HG03095 (cell line): ENCODE measurements around the gene C2.

Source experiments
- ATAC-seq: cut with Tn5 transposase; IDR thresholded peaks from one replicate; pipeline ENCODE4 v1.9.1; 2021; ENCODE audit warnings: moderate library complexity; ENCODE audit not compliant: unreplicated experiment

Gene C2

DNA sequence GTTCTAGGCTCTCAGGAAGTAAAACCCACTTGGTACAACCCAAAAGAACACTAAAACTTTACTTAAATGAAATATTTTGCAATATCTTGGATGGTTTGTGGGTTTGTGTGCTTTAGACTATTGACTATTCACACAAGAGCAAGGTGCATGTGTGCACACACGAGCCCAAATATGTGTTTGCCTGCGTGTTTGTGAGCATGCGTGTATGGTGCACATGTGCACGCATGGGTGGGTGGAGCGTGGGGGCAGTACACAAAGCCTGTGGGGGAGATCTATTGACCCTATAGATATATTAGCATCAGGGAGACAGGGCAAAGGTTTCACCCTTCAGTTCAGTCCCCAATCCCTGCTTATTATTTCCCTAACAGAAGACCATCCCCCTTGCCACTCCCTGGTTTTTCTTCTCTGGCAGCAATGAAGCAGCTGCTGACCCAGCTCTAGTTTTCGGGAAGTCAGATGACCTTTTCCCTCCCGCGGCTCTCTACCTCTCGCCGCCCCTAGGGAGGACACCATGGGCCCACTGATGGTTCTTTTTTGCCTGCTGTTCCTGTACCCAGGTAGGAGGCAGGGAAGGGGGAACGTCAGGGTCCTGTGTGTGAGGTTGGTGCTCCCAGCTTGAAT is at the start of gene C2:
C2 (plus strand) TSS at position 476 of the 621 bp plus-strand sequence; CDS start at position 512, 36 bp downstream.
- no peak for ATAC-seq

DNA sequence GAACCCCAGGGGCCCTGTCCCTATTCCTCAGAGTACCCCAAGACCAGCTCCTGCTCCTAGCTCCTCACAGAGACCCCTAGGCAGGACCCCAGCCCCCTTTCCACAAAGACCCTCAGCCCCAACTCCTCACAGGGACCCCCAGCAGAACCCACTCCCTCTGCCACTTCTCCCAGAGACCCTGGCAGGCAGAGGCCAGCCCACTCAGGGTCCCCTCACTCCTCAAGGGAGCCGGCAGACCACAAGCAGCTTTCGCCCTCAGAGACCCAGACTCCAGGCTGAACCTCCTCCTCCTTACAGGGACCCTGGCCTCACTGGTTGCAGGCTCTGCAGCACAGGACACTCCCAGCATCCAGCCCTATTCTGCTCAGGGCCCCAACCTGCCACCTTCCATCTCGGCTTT is 49.3 kb upstream of the C2 start:
- ATAC-seq, result no peak

DNA sequence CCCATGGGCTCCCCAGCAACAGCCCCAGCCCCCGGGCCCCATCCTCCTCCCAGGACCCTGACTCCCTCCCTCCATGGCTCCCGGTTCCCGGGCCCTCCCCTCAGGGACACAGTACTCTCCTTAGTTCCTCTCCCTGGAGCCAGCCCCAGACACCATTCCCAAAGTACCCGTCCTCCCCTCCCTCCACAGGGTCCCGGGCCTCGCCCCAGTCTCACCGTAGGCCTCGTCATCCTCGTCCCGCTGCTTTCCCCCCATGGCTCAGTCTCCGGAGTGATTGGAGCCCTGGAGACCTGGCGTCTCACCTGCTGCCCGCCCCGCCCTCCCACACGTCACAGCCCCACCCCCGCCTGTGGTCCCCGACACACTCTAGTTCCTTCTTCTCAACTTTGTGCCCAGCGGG is 48.8 kb upstream of the C2 start, which contains the start of gene SLC44A4:
SLC44A4 (minus strand) TSS at position 272 of the 400 bp plus-strand sequence; CDS start at position 255, 17 bp downstream.
- ATAC-seq, result no peak

DNA sequence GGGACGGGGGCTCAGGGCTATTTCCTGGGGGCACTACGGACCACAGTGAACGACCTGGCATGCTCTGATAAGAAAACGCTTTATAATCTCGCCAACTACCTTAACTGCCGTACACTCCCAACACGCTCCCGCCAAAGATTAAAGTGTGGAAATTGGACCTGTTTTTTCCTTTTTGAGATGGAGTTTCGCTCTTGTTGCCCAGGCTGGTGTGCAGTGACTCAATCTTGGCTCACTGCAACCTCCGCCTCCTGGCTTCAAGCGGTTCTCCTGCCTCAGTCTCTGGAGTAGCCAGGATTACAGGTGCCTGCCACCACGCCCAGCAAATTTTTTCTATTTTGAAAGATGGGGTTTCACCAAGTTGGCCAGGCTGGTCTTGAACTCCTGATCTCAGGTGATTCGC is 48.4 kb upstream of the C2 start:
- no peak for ATAC-seq

DNA sequence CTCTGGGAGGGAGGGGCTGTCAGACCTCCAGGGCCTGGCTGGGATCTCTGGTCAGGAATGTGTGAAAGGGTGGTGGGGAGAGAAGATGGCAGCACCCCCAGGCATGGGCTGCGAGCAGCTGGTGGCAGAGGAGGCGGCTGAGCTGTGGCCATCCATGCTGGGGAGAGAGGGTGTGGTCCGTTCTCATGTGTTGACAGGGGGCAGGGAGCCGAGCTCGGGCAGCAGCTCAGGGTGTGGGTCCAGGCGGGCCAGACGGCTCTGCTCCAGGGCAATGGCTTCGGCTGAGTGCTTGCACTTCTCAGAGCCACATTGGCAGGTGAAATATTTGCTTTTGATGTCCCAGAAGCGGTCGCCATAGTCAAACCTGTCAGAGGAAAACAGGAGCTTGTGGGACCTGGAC is 47.6 kb upstream of the C2 start:
- ATAC-seq, result no peak

DNA sequence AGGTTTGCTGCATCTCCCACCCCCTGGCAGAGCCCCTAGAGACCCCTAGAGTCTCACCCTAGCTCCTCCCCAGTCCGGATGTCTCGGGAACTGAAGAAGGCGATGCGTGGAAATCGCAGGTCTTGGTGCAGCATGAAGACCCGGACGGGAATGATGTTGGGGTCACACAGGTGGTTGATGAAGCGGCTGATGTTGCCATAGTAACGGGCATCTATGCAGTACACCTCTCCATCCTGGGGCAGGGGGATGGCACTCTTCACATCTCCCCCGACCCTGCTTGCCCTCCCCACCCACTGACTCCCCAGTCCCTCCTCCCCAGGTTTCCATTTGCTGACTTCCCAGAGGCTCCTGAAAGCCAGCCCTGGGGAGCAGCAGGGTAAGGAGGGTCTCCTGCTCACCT is 46.9 kb upstream of the C2 start:
- ATAC-seq, result no peak

DNA sequence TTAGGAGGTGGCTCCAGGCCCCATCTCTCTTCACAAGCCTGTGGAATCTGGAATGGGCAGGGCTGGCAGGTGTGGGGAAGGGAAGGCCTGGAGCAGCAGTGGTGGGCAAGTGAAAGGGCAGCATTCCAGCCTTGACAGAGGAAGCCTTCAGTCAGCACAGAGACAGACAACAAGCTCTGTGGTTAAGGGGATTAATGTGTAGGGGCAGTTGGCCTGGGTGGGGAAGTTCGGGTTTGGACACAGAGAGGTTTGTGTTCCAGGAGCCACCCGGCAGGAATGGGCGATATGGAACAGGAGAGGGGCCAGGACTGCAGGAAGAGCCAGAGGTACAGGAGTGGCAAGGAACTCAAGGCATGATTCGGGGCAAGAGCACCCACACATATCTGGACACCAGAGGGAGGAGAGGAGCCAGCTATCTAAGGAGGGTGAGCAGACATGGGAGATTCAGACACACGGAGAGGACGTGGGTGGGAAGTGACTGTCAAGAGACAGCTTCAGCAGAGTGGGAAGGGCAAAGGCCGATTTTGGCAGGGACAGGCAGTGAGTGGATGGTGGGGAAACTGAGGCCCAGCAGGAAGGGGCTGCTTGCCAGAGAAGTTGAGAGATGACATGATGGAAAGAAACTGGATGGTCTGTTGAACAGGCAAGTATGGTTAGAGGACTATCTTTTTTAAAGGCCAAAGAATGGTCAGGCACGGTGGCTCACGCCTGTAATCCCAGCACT is 46.2 kb upstream of the C2 start:
- ATAC-seq, result no peak

DNA sequence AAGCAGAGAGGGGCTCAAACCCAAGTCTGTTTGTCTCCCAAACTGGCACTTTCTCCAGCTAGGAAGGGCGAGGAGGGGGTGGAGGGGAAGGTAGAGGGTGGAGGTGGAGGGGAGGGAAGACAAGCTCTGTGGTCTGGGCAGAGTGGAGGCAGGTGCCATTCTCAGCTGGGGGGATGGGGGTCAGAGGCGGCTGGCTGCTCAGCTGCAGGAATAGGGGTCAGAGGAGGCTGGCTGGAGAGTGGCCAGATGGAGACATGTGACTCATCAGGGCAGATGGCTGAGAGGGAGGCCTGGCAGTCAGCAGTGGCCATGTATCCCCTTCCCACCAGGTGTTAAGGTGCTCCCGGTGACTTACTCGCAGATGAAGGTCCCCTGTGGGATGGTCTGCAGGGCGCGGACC is 45.2 kb upstream of the C2 start:
- ATAC-seq, result no peak

DNA sequence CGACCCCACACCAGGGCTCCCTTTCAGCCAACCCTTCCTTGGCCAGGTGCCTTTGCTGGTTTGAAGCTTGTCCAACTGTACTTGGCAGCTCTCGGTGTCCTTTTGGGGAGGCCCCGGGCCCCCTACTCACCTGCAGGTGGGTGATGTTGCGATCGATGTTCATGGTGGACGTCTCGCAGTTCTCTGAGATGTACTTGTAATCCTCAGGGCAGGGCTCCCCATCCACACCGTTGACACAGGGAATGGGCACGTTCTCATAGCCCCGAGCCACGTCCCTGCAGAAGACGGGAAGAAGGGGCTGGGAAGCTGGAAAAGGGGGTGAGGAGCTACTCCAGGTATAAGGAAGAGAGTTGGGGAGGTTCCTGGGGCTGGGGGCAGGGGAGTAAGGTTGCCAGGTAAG is 43.8 kb upstream of the C2 start:
- ATAC-seq, result no peak

DNA sequence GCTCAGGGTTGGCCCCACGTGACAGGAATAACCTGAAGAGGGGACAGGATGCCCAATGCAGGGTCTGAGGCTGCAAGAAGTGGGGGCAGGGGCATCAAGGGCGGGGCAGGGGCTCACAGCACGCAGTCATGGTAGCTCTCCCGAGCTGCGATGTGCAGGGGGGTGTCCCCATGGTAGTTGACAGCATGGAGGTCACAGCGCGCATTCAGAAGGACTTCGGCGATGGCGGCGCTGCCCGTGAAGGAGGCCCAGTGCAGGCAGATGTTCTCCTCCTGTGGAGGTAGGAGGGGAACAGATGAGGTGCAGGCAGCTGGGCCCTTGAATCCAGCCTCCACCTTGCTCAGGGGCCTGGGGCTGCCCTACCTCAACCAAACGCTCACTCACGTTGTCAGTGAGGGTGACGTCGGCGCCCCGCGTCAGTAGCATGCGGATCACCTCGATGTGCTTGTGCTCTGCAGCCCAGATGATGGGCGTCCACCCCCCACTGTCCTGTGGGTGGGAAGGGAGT is 42.9 kb upstream of the C2 start:
- ATAC-seq, result no peak

DNA sequence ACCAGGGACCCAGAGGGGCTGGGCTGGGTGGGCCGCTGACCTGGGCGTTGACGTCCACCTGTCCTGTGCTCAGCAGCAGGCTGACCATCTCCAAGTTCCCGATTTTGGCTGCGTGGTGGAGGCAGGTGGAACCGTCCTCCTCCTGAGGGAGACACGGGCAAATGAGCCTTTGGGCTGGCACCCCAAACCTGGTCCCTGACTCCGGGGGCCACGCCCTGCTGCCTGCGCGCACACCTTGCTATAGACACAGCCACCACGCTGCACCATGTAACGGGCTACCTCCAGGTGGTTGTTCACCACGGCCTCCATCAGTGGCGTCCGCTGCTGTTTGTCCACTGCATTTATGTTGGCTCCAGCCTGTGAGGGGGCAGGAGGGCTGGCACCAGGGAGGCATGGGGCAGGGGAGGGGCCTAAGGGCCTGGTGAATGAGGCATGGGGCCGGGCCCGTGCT is 41.0 kb upstream of the C2 start:
- ATAC-seq, result no peak

DNA sequence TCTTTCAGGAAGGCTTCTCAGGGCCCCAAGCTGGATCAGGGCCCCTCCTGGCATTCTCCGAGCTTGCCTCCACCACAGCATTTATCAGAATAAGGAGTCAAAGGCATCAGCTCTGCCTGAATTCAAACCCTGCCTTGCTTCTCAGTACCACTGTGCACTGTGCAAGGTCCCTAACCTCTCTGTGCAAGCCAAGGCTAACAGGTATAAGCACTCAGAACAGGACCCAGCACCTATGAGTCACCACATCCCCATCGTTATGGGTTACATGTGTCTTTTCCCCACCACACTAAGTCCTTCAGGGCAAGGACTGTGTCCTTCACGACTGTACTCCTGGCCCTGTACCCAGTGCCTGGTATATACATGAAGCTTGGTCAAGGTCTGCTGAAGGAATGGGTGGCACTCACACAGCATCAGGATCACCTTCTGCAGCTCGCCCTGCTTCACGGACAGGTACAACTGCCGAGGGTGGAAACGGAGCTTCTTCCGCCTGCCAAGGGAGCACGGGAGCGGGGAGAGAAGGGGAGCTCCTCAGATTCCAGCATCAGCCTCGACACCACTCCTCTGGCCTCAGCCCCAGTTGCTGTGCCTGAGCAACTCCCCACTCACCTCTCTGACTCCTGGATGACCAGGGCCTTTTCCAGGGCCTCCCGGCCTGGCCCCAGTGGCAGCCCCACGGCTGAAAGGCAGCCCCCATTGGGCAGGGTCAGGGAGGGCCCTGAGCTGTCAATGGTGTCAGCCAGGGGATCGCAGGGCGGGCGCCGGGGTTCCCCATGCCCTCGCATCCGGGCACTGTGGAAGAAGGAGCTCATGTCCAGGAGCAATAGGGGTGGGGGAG is 40.1 kb upstream of the C2 start:
- no peak for ATAC-seq

DNA sequence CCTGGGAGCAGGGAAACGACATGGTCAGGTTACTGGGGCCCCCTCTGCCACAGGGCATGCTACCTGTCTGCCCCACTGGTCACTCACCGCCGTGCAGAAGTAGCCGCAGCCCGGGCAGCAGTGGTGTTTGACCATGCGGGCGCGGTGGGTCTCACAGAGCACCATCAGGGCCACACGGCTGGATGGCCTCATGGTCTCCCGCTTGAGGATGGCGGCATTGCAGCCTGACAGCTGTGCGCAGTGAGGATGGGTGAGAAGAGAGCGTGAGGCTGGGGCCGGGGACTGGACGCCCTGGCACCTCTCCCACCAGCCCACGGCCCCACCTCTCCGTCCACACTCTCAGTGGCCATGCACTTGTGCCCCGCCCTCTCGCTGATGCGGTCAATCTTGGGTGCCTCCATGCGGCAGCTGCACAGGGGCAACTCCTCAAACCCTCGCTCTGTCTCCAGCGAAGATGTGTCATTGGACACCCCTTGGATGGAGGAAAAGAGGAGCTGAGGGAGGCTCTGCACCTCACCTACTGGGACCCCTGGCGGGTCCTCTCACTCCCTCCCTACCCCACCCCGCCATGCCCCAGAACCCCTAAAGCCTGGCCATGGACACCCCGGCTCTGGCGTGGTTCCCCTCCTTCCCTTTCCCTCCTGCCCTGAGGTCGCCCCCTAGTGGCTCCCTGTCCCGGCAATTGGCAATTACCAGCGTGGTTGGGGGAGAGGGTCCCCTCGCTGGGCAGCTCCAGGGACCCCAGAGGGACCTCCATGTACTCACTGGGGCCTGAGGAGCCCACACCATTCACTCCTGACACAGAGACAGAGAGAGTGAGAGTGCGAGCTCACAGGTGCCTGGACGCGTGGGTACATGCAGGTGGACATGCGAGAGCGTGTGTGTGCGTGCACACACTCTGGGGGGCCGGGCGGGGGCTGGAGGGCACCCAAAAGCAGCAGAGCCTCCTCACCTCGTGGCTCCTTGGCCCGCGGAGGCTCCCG is 39.0 kb upstream of the C2 start:
- ATAC-seq, result no peak

DNA sequence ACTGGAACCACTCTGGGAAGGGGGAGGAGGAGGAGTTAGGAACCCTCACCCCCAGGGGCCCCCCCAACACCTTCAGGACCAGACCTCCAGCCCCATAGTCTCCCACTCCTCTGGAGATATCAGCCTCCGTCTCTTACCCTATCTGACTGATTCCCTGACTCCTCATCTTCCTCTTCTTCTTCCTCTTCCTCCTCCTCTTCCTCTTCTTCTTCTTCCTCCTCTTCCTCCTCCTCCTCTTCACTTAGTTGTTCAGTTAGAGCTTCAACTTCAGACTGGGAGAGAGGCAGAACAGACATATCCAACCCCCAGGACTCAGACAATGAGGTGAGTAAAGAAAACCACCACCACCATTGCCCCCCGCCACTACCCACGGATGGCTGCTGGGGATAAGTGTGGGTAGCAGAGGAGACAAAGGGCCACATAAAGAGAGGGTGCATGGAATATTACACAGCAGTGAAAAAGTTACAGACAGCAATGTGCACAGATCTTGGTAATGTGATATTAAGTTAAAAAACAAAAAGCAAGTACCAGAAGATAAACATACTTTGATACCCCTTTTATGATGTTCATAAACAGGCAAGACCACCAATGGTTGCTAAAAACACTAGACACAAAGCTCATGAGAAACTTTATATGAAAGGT is 38.1 kb upstream of the C2 start:
- ATAC-seq, result no peak

DNA sequence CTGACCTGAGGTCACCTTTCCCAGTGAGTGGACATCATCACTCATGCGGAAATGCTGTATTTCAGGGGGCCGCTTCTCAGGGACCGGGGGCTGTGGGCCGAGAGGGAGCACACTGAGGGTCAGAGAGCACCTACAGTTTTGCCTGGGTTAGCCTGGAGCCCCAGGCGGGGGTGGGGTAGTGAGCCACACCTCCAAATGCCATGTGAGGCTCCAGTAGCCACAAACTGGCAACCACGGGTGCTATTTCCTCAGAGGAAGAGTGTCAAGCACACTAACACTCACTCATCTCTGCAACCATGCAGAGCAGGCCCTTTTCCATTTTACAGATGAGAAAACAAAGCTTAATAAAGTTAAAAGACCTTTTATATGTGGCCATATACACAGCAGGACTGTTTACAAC is 34.7 kb upstream of the C2 start:
- ATAC-seq, result no peak

DNA sequence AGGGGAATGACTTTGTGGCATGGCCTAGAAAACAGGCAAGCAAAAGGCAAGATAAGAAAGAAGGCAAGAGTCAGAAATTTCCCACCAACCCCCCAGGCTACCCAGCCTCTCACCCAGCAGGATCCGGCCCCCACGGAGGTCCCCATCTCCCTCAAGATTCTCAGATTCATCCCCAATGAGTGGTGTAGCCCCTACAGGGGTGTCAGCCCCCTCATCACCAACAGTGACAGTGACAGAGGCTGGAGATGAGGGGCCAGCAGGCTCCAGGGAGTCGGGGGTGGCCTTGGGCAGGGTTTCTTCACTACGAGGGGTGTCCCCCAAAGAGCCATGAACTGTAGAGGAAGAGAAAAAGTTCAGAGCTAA is 31.0 kb upstream of the C2 start:
- no peak for ATAC-seq

DNA sequence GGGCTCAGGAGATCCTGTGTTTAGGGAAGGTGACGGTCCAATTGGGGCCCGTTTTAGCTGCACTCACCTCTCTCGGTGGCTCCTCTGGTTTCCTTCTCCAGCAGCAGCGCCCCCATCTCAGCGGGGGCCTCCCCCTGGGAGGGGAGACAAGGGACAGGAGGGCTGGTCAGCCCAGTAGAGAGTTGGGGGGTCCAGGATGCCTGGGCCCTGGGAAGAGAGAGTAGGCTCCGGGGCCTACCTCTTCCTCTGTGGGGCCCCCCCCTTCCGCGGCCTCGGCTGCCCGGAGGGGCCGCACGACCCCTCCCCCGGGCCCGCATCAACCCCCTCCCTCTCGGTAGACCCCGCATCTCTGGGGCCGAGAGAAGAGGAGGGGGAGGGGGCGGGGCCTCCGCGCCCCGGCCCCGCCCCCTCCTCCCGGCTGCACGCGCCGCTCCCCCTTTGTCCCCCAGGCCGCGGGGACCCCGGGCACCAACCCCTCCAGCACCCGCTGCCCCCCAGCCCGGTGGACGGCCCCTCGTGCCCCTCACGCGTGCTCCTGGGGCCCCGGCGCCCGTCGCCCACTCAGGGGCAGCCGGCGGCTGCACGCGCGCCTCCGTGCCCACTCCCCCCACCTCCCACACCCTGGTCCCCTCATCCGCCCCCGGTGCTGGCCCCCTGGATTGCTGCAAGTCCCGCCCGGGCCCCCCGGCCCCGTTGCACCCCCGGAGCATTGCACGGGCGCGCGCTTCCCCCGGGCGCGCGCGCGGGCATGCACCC is 30.5 kb upstream of the C2 start:
- ATAC-seq, result no peak

DNA sequence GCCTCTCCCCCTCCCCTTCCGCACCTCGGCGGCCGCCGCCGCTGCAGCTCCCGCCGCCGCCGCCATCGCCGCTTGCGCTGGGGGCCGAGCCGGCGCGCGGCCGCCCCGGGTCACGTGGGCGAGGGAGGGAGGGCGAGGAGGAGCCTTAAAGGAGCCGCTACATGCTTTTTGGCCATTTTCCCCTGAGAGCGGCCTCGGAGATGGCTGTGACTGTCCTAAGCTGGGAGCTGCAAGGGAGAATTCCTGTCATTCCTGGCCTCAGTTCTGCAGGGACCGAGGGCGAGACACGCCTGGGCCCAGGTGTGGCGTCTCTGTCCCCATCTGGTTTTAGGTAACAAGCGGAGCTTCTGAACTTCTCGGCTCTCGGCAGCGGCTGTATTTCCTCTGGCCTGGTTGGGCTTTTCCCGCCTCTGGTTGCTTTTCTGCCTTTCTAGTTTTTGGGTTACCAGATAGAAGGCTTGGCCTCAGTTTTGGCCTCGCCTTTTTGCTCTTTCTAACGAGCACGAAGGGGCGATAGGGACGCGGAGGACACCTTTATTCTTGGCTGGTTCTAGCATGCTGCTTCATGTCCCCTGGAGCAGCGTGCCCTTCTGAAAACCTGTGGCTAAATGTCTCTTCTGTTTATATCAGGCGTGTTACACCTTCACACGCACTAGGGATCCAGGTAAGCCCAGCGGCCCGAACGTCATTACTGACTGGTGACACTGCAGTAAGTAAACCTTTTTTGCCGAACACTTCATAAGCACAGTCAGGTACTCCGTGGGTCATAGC is 29.7 kb upstream of the C2 start, which contains the start of gene EHMT2:
EHMT2 (minus strand) TSS at position 87 of the 771 bp plus-strand sequence; CDS start at position 66, 21 bp downstream.
- peak; percentile 51 for ATAC-seq
